GM23338 (cell line): Measurements from ENCODE around the gene DCAF11. TPM values are rescaled to one million over a fixed set of nuclear protein-coding genes. Genes with fewer than 3 reads are reported as not detected.

Source experiments
- ATAC-seq: fragments of 200-7000 bp; cut with Tn5 transposase; 3 replicates; pipeline ENCODE4 v1.9.1; 2020
- DNase-seq: peaks from one replicate; pipeline ENCODE4 v3.0.0-alpha.2; 2015; ENCODE audit warnings: low spot score
- H2AFZ ChIP-seq: fragments of 200-600 bp; sonication (generic); 2 replicates; pipeline ENCODE4 v1.8.0; 2016; ENCODE audit warnings: antibody characterized with exemption, mild to moderate bottlenecking, moderate library complexity
- H3F3A ChIP-seq: fragments of 200-600 bp; sonication (generic); replicated peaks from 2 replicates; pipeline ENCODE4 v1.8.0; 2017; ENCODE audit warnings: antibody characterized with exemption, mixed run types, low read depth
- H3K27ac ChIP-seq: fragments of 200-600 bp; sonication (generic); 2 replicates; pipeline ENCODE4 v1.6.1; 2016; ENCODE audit warnings: low read depth
- H3K27me3 ChIP-seq: fragments of 200-600 bp; sonication (generic); 2 replicates; pipeline ENCODE4 v1.8.0; 2016; ENCODE audit warnings: mild to moderate bottlenecking, mixed run types, moderate library complexity; ENCODE audit not compliant: insufficient read depth
- H3K36me3 ChIP-seq: fragments of 200-600 bp; sonication (generic); 2 replicates; pipeline ENCODE4 v1.8.0; 2016; ENCODE audit warnings: mild to moderate bottlenecking; ENCODE audit not compliant: insufficient read depth
- H3K4me1 ChIP-seq: fragments of 200-600 bp; sonication (generic); 2 replicates; pipeline ENCODE4 v1.8.0; 2016; ENCODE audit warnings: mild to moderate bottlenecking, moderate library complexity; ENCODE audit not compliant: insufficient read depth
- H3K4me2 ChIP-seq: fragments of 200-600 bp; sonication (generic); 2 replicates; pipeline ENCODE4 v1.7.1; 2017; ENCODE audit warnings: mixed run types
- H3K4me3 ChIP-seq: fragments of 200-600 bp; sonication (generic); 2 replicates; pipeline ENCODE4 v1.6.1; 2016; ENCODE audit warnings: mixed run types
- H3K79me2 ChIP-seq: fragments of 200-600 bp; sonication (generic); replicated peaks from 2 replicates; pipeline ENCODE4 v1.8.0; 2017; ENCODE audit warnings: mild to moderate bottlenecking; ENCODE audit not compliant: insufficient read depth
- H3K9me2 ChIP-seq: fragments of 200-600 bp; sonication (generic); 2 replicates; pipeline ENCODE4 v1.8.0; 2017; ENCODE audit not compliant: insufficient read depth
- H4K20me1 ChIP-seq: fragments of 200-600 bp; sonication (generic); replicated peaks from 2 replicates; pipeline ENCODE4 v1.8.0; 2017; ENCODE audit warnings: mild to moderate bottlenecking; ENCODE audit not compliant: insufficient read depth
- H3K27ac Mint-ChIP-seq: 2 replicates; pipeline ENCODE4 v1.8.0; 2020; ENCODE audit warnings: inconsistent platforms, mild to moderate bottlenecking, moderate library complexity, mixed read lengths
- H3K27me3 Mint-ChIP-seq: 3 replicates; pipeline ENCODE4 v1.8.0; 2022; ENCODE audit warnings: low read depth, mild to moderate bottlenecking, moderate library complexity, mixed read lengths, inconsistent platforms; ENCODE audit not compliant: insufficient read depth, poor library complexity
- H3K36me3 Mint-ChIP-seq: 3 replicates; pipeline ENCODE4 v1.8.0; 2021; ENCODE audit warnings: low read depth, mild to moderate bottlenecking, inconsistent platforms, moderate library complexity, mixed read lengths
- H3K4me1 Mint-ChIP-seq: 3 replicates; pipeline ENCODE4 v1.8.0; 2020; ENCODE audit warnings: mild to moderate bottlenecking, inconsistent platforms, mixed read lengths
- H3K4me3 Mint-ChIP-seq: 3 replicates; pipeline ENCODE4 v1.8.0; 2021; ENCODE audit warnings: moderate library complexity, mild to moderate bottlenecking, inconsistent platforms, mixed read lengths
- H3K9me3 Mint-ChIP-seq: 3 replicates; pipeline ENCODE4 v1.8.0; 2020; ENCODE audit warnings: moderate library complexity, mild to moderate bottlenecking, inconsistent platforms, mixed read lengths
- ETS1 ChIP-seq: IDR thresholded peaks from 2 replicates; pipeline ENCODE4 v1.6.1; 2016; ENCODE audit warnings: antibody characterized with exemption
- POLR2AphosphoS5 ChIP-seq: IDR thresholded peaks from 2 replicates; pipeline ENCODE4 v1.6.1; 2016; ENCODE audit warnings: antibody characterized with exemption, low read depth
- ZNF462 ChIP-seq: fragments of 250-450 bp; sonication (Bioruptor Pico); IDR thresholded peaks from 2 replicates; pipeline ENCODE4 v1.5.0; 2020; ENCODE audit warnings: mild to moderate bottlenecking, moderate library complexity
- polyA plus RNA-seq: library from polyadenylated mRNA; unstranded; fragments of >200 nt; fragmentation: Nextera tagmentation; extraction: Ambion mirVana; gene quantifications from 2 replicates; pipeline ENCODE4 v1.2.1, GENCODE V29; 2016
- total RNA-seq: library from RNA; depleted of rRNA; stranded (reverse); fragments of >200 nt; shearing (Covaris generic); gene quantifications from 2 replicates; pipeline ENCODE4 v1.2.3, GENCODE V29; 2014

DCAF11 gene
- total and polyA plus RNA-seq, 2 experiments from 2014 or later, result 18.6 to 93.2 TPM

GRCh38 chr14:24095271-24096068, 19.1 kb upstream of the DCAF11 start:
- H3K27ac ChIP-seq, result peak overlapping the region; percentile 97
- peak; percentile 46 for ATAC-seq

GRCh38 chr14:24096545-24097181, 17.9 kb upstream of the DCAF11 start:
- Histone ChIP-seq H3K4me2 (no peak overlapping the region), H3K4me1 (peaks cover 18% of the 10 kb centered on the region), H3K79me2 (peaks cover 22% of the 10 kb centered on the region), H3K27ac (no peak overlapping the region), H3K9me2 (peaks cover 8% of the 10 kb centered on the region), H3K27me3 (no peaks in the 10 kb centered on the region), H3F3A (peaks cover 15% of the 10 kb centered on the region), H4K20me1 (peaks cover 5% of the 10 kb centered on the region; the same call in 1 of the 2 replicates), H2AFZ (no peak overlapping the region), H3K4me3 (no peak overlapping the region), H3K36me3 (peaks cover 8% of the 10 kb centered on the region)
- H3K27ac Mint-ChIP-seq, result peak overlapping the region; percentile 80
- H3K36me3 Mint-ChIP-seq, result peaks cover 75% of the 10 kb centered on the region
- H3K4me3 Mint-ChIP-seq, result peak overlapping the region; percentile 51
- DNase-seq (no peak), ATAC-seq (no peak)
- peaks cover 3% of the 10 kb centered on the region; the same call in 2 of the 3 replicates for H3K9me3 Mint-ChIP-seq
- H3K27me3 Mint-ChIP-seq, result peaks cover 26% of the 10 kb centered on the region
- no peak for TF ChIP-seq ZNF462 (CRISPR knock-in tag)
- TF ChIP-seq POLR2AphosphoS5, result peak; percentile 63
- peaks cover 26% of the 10 kb centered on the region for H3K4me1 Mint-ChIP-seq

More at GRCh38 chr14:24095271-24096068, 19.1 kb upstream of the DCAF11 start:
- Histone ChIP-seq H3F3A (peaks cover 15% of the 10 kb centered on the region), H3K36me3 (peaks cover 4% of the 10 kb centered on the region), H3K4me1 (peaks cover 18% of the 10 kb centered on the region), H3K79me2 (peaks cover 22% of the 10 kb centered on the region), H3K4me3 (peak overlapping the region; percentile 100), H3K9me2 (peaks cover 8% of the 10 kb centered on the region), H2AFZ (no peak overlapping the region), H4K20me1 (peaks cover 5% of the 10 kb centered on the region; the same call in 1 of the 2 replicates), H3K27me3 (no peaks in the 10 kb centered on the region), H3K4me2 (peak overlapping the region; percentile 100)
- Mint-ChIP-seq H3K27me3 (peaks cover 24% of the 10 kb centered on the region), H3K9me3 (peaks cover 3% of the 10 kb centered on the region; the same call in 2 of the 3 replicates), H3K27ac (peak overlapping the region; percentile 96), H3K36me3 (peaks cover 63% of the 10 kb centered on the region), H3K4me3 (peak overlapping the region; percentile 100), H3K4me1 (peaks cover 29% of the 10 kb centered on the region)
- peak; percentile 80 for DNase-seq
- no peak for TF ChIP-seq ETS1
- TF ChIP-seq POLR2AphosphoS5, result peak; percentile 90
